Right lobe of liver (tissue), 4 donors: Measurements from ENCODE around the gene CYLD.

Experiments used
- CTCF ChIP-seq, 4 donors: fragments of 200-600 bp in 3 of 4; fragments of 450-650 bp in 1 of 4; IDR thresholded peaks; one replicate each; pipeline versions ENCODE4 v1.5.1 to v1.8.0; 2016 to 2022; ENCODE audit warnings: antibody characterized with exemption in 4 of 4, mild to moderate bottlenecking in 2 of 4
- POLR2A ChIP-seq: fragments of 450-650 bp; IDR thresholded peaks from one replicate; pipeline ENCODE4 v1.6.1; 2017; ENCODE audit warnings: antibody characterized with exemption, mild to moderate bottlenecking
- donor health status: DM: no; HTN: no; CAD: no.
- donor health status: DM: no; HTN: no; CAD: no.
- donor health status: DM: no; HTN: yes; CAD: no.

DNA sequence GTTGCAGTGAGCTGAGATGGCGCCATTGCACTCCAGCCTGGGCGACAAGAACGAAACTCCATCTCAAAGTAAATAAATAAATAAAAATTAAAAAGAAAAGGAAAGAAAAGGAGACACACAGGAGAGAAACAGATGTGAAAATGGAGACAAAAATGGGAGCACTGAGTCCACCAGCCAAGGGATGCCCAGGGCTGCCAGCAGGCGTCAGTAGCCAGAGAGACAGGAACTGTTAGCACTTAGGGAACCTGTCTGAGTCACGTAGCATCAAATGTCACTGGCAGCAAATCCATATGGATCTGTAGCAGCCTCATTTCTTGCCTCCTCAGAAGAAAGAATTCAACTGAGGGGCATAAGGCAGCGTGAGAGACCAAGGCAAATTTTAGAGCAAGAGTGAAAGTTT lies 79.7 kb downstream of the CYLD start:
- no peak for TF ChIP-seq CTCF (IDR thresholded peaks at IDR 0.05)
- TF ChIP-seq POLR2A = no peak
